SU-DHL-6 (cell line): ENCODE results near the gene AGPS.
"Not testable (repeated sequence)": the region's sequence is repeated elsewhere in the genome, so short reads cannot be mapped to it uniquely, and the experiment has no call there.

Source experiments
- H2AFZ ChIP-seq: fragments of 200-600 bp; sonication (generic); 2 replicates; pipeline ENCODE4 v1.6.1; 2014; ENCODE audit warnings: low read depth, mild to moderate bottlenecking, moderate library complexity, mixed read lengths, antibody characterized with exemption, low read length; ENCODE audit not compliant: severe bottlenecking
- H3F3A ChIP-seq: fragments of 200-600 bp; shearing (Covaris generic); 2 replicates; pipeline ENCODE4 v1.6.0; 2016; ENCODE audit warnings: antibody characterized with exemption, mild to moderate bottlenecking; ENCODE audit not compliant: insufficient read depth
- H3K27ac ChIP-seq: fragments of 200-600 bp; sonication (generic); 2 replicates; pipeline ENCODE4 v1.5.1; 2016; ENCODE audit warnings: low read depth, mild to moderate bottlenecking, low read length, moderate library complexity, mixed read lengths
- H3K27me3 ChIP-seq: fragments of 200-600 bp; sonication (generic), shearing (Covaris generic); 2 replicates; pipeline ENCODE4 v1.6.0; 2014; ENCODE audit warnings: mild to moderate bottlenecking, low read length
- H3K36me3 ChIP-seq: fragments of 200-600 bp; sonication (generic); 2 replicates; pipeline ENCODE4 v1.6.1; 2014; ENCODE audit warnings: mild to moderate bottlenecking, low read length, mixed read lengths
- H3K4me2 ChIP-seq: fragments of 300-600, 200-600 bp; shearing (Covaris generic), sonication (generic); 2 replicates; pipeline ENCODE4 v1.6.0; 2014; ENCODE audit warnings: low read length, low read depth, mild to moderate bottlenecking; ENCODE audit not compliant: poor library complexity, severe bottlenecking
- H3K4me3 ChIP-seq: fragments of 200-600 bp; sonication (generic); 2 replicates; pipeline ENCODE4 v1.5.1; 2014; ENCODE audit warnings: antibody characterized with exemption, low read length, mild to moderate bottlenecking, mixed read lengths; ENCODE audit not compliant: insufficient read depth, poor library complexity, severe bottlenecking
- H3K79me2 ChIP-seq: fragments of 200-600 bp; sonication (generic); 2 replicates; pipeline ENCODE4 v1.6.1; 2014; ENCODE audit warnings: mild to moderate bottlenecking, low read length, moderate library complexity; ENCODE audit not compliant: insufficient read depth
- H3K9ac ChIP-seq: fragments of 200-600 bp; sonication (generic); 2 replicates; pipeline ENCODE4 v1.7.0; 2014; ENCODE audit warnings: mild to moderate bottlenecking, low read length
- H3K9me2 ChIP-seq: fragments of 200-600 bp; sonication (generic); replicated peaks from 2 replicates; pipeline ENCODE4 v1.6.1; 2014; ENCODE audit warnings: low read length; ENCODE audit not compliant: insufficient read depth
- H3K9me3 ChIP-seq: fragments of 200-600 bp; sonication (generic); 2 replicates; pipeline ENCODE4 v1.6.1; 2014; ENCODE audit warnings: low read length, mixed read lengths; ENCODE audit not compliant: insufficient read depth
- H4K20me1 ChIP-seq: fragments of 200-600 bp; sonication (generic); 2 replicates; pipeline ENCODE4 v1.6.1; 2014; ENCODE audit warnings: low read depth, mild to moderate bottlenecking, antibody characterized with exemption, low read length, moderate library complexity, mixed read lengths
- CTCF ChIP-seq: fragments of 200-600 bp; sonication (generic); IDR thresholded peaks from one replicate; pipeline ENCODE4 v1.5.1; 2017; ENCODE audit warnings: antibody characterized with exemption, mild to moderate bottlenecking, low read length, moderate library complexity; ENCODE audit not compliant: insufficient read depth, poor library complexity, severe bottlenecking
- EZH2phosphoT487 ChIP-seq: fragments of 200-600 bp; sonication (generic), shearing (Covaris generic); conservative IDR thresholded peaks from 2 replicates; pipeline ENCODE4 v1.6.1; 2018; ENCODE audit warnings: mild to moderate bottlenecking, antibody characterized with exemption, low read length, moderate library complexity, mixed read lengths

The AGPS gene

GRCh38 chr2:177448031-177448430 is 55.5 kb downstream of the AGPS start:
- H3K9me3 ChIP-seq = no peaks in the 10 kb centered on the region
- peaks cover 10% of the 10 kb centered on the region; the same call in 1 of the 2 replicates for H3K36me3 ChIP-seq
- H3K9me2 ChIP-seq = no peaks in the 10 kb centered on the region
- no peak overlapping the region for H3K4me2 ChIP-seq
- H3K9ac ChIP-seq = no peak overlapping the region
- no peaks in the 10 kb centered on the region for H3K27me3 ChIP-seq
- H3K4me3 ChIP-seq = no peak overlapping the region
- TF ChIP-seq CTCF = no peak
- no peak for TF ChIP-seq EZH2phosphoT487
- no peaks in the 10 kb centered on the region for H3K79me2 ChIP-seq
- H3K27ac ChIP-seq = no peak overlapping the region
- no peak overlapping the region for H2AFZ ChIP-seq
- 0 out of 2 replicates have a peak, but pooled peaks cover 4% of the 10 kb centered on the region for H3F3A ChIP-seq
- no peaks in the 10 kb centered on the region for H4K20me1 ChIP-seq

GRCh38 chr2:177449159-177449558 is 56.6 kb downstream of the AGPS start:
- H3K9me3 ChIP-seq = no peaks in the 10 kb centered on the region
- no peak overlapping the region for H3K27ac ChIP-seq
- H2AFZ ChIP-seq = no peak overlapping the region
- H3K36me3 ChIP-seq = peaks cover 10% of the 10 kb centered on the region; the same call in 1 of the 2 replicates
- H3F3A ChIP-seq = 0 out of 2 replicates have a peak, but pooled peaks cover 4% of the 10 kb centered on the region
- H3K9ac ChIP-seq = no peak overlapping the region
- no peak overlapping the region for H3K4me2 ChIP-seq
- no peaks in the 10 kb centered on the region for H3K79me2 ChIP-seq
- TF ChIP-seq EZH2phosphoT487 (no peak), CTCF (no peak)
- no peaks in the 10 kb centered on the region for H3K9me2 ChIP-seq
- no peaks in the 10 kb centered on the region for H3K27me3 ChIP-seq
- H3K4me3 ChIP-seq = no peak overlapping the region
- H4K20me1 ChIP-seq = no peaks in the 10 kb centered on the region

- H4K20me1 ChIP-seq = no peaks in the 10 kb centered on the region
- no peaks in the 10 kb centered on the region for H3K9me3 ChIP-seq
- no peak overlapping the region for H3K27ac ChIP-seq
- no peak overlapping the region for H3K4me2 ChIP-seq
- no peaks in the 10 kb centered on the region for H3K9me2 ChIP-seq
- no peaks in the 10 kb centered on the region for H3F3A ChIP-seq
- no peak overlapping the region for H3K4me3 ChIP-seq
- no peaks in the 10 kb centered on the region for H3K27me3 ChIP-seq
- no peak overlapping the region for H2AFZ ChIP-seq
- H3K36me3 ChIP-seq = peaks cover 7% of the 10 kb centered on the region; the same call in 1 of the 2 replicates
- H3K9ac ChIP-seq = no peak overlapping the region
- TF ChIP-seq CTCF (no peak), EZH2phosphoT487 (no peak)
- no peaks in the 10 kb centered on the region for H3K79me2 ChIP-seq
Observed at GRCh38 chr2:177455187-177455586, 62.6 kb downstream of the AGPS start.

GRCh38 chr2:177459756-177460155 is 67.2 kb downstream of the AGPS start:
- not testable (repeated sequence) for H2AFZ ChIP-seq, H3K9ac ChIP-seq, H3K4me2 ChIP-seq, H4K20me1 ChIP-seq, H3K27ac ChIP-seq, H3K9me2 ChIP-seq, H3K79me2 ChIP-seq, H3K4me3 ChIP-seq, H3K27me3 ChIP-seq, H3F3A ChIP-seq, H3K9me3 ChIP-seq
- H3K36me3 ChIP-seq = peaks cover 23% of the 10 kb centered on the region; the same call in 1 of the 2 replicates
